GM23338 (cell line): ENCODE measurements around the gene GSDMA.

Experiments used
- EZH2 ChIP-seq: fragments of 200-600 bp; sonication (generic); IDR thresholded peaks from one replicate; pipeline ENCODE4 v1.8.0; 2017; ENCODE audit warnings: antibody characterized with exemption, mild to moderate bottlenecking, low read depth; ENCODE audit not compliant: unreplicated experiment
- EZH2phosphoT487 ChIP-seq: fragments of 200-600 bp; sonication (generic); IDR thresholded peaks from one replicate; pipeline ENCODE4 v1.8.1; 2018; ENCODE audit warnings: antibody characterized with exemption; ENCODE audit not compliant: unreplicated experiment
- JUNB ChIP-seq: IDR thresholded peaks from one replicate; pipeline ENCODE4 v1.6.1; 2016; ENCODE audit warnings: antibody characterized with exemption; ENCODE audit not compliant: unreplicated experiment
- NANOG ChIP-seq: IDR thresholded peaks from 2 replicates; pipeline ENCODE4 v1.6.1; 2016; ENCODE audit warnings: antibody characterized with exemption, borderline replicate concordance
- POLR2AphosphoS5 ChIP-seq: IDR thresholded peaks from 2 replicates; pipeline ENCODE4 v1.6.1; 2016; ENCODE audit warnings: antibody characterized with exemption, low read depth
- ZNF331 ChIP-seq: fragments of 250-450 bp; sonication (Bioruptor Pico); IDR thresholded peaks from 2 replicates; pipeline ENCODE4 v1.5.0; 2020; ENCODE audit warnings: low read depth, mild to moderate bottlenecking, moderate library complexity
- TF ChIP-seq, protein P1 (sequence below), 2 experiments: fragments of 200-600 bp in 1 of 2; sonication (generic) in 1 of 2; conservative IDR thresholded peaks; 2 replicates each; pipeline versions ENCODE4 v1.5.1 to v1.6.1; 2016 to 2017; ENCODE audit warnings: antibody characterized with exemption in 2 of 2, low read depth in 2 of 2, mild to moderate bottlenecking in 2 of 2, moderate library complexity in 1 of 2
- TF ChIP-seq, protein P2 (sequence below): fragments of 250-450 bp; sonication (Bioruptor Pico); IDR thresholded peaks from 2 replicates; pipeline ENCODE4 v1.5.0; 2020; ENCODE audit warnings: mild to moderate bottlenecking, moderate library complexity

DNA sequence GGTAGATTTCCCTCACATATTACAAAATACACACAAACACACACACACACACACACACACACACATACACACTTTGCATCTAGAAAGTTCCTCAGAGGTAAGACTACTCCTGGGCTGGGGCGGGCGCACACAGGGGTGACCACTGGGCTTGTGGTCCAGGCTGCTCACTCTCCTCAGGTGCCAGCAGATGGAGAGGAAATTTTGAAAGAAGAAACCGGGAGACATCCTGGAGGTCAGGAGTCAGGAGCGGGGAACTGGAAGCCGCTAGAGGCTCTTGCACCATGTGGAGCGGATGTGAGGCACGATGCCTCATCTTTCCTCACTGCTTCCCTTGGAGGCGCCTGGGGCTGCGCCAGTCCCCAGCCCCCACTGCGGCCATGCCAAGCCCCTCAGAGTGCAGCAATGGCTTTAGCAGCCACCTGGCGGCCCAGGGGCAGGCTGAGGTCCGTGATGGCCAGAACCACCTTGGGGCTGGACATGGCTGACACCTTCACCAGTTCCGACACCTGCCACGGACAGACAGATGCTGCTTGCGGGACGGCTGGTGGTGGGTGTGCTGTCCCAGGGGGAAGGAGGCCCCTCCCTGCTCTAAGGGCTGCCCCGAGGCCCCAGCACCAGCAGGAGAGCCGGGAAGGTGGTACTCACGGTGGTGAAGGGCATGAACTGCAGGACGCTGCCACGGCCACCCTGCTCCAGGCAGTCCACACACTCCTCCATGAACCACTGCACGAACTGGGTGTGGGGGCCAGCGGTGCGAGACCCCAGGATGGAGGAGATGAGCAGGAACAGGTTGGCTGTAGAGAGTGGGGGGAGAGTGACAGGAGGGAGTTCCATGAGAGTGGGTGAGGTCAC lies 56.6 kb downstream of the GSDMA start:
- TF ChIP-seq, protein P1, sequence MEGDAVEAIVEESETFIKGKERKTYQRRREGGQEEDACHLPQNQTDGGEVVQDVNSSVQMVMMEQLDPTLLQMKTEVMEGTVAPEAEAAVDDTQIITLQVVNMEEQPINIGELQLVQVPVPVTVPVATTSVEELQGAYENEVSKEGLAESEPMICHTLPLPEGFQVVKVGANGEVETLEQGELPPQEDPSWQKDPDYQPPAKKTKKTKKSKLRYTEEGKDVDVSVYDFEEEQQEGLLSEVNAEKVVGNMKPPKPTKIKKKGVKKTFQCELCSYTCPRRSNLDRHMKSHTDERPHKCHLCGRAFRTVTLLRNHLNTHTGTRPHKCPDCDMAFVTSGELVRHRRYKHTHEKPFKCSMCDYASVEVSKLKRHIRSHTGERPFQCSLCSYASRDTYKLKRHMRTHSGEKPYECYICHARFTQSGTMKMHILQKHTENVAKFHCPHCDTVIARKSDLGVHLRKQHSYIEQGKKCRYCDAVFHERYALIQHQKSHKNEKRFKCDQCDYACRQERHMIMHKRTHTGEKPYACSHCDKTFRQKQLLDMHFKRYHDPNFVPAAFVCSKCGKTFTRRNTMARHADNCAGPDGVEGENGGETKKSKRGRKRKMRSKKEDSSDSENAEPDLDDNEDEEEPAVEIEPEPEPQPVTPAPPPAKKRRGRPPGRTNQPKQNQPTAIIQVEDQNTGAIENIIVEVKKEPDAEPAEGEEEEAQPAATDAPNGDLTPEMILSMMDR (conservative IDR thresholded peaks at IDR 0.05; ENCODE audit: low read depth in 2 of 2) = no peak; a peak in 1 of 4 replicates
- TF ChIP-seq, protein P2, sequence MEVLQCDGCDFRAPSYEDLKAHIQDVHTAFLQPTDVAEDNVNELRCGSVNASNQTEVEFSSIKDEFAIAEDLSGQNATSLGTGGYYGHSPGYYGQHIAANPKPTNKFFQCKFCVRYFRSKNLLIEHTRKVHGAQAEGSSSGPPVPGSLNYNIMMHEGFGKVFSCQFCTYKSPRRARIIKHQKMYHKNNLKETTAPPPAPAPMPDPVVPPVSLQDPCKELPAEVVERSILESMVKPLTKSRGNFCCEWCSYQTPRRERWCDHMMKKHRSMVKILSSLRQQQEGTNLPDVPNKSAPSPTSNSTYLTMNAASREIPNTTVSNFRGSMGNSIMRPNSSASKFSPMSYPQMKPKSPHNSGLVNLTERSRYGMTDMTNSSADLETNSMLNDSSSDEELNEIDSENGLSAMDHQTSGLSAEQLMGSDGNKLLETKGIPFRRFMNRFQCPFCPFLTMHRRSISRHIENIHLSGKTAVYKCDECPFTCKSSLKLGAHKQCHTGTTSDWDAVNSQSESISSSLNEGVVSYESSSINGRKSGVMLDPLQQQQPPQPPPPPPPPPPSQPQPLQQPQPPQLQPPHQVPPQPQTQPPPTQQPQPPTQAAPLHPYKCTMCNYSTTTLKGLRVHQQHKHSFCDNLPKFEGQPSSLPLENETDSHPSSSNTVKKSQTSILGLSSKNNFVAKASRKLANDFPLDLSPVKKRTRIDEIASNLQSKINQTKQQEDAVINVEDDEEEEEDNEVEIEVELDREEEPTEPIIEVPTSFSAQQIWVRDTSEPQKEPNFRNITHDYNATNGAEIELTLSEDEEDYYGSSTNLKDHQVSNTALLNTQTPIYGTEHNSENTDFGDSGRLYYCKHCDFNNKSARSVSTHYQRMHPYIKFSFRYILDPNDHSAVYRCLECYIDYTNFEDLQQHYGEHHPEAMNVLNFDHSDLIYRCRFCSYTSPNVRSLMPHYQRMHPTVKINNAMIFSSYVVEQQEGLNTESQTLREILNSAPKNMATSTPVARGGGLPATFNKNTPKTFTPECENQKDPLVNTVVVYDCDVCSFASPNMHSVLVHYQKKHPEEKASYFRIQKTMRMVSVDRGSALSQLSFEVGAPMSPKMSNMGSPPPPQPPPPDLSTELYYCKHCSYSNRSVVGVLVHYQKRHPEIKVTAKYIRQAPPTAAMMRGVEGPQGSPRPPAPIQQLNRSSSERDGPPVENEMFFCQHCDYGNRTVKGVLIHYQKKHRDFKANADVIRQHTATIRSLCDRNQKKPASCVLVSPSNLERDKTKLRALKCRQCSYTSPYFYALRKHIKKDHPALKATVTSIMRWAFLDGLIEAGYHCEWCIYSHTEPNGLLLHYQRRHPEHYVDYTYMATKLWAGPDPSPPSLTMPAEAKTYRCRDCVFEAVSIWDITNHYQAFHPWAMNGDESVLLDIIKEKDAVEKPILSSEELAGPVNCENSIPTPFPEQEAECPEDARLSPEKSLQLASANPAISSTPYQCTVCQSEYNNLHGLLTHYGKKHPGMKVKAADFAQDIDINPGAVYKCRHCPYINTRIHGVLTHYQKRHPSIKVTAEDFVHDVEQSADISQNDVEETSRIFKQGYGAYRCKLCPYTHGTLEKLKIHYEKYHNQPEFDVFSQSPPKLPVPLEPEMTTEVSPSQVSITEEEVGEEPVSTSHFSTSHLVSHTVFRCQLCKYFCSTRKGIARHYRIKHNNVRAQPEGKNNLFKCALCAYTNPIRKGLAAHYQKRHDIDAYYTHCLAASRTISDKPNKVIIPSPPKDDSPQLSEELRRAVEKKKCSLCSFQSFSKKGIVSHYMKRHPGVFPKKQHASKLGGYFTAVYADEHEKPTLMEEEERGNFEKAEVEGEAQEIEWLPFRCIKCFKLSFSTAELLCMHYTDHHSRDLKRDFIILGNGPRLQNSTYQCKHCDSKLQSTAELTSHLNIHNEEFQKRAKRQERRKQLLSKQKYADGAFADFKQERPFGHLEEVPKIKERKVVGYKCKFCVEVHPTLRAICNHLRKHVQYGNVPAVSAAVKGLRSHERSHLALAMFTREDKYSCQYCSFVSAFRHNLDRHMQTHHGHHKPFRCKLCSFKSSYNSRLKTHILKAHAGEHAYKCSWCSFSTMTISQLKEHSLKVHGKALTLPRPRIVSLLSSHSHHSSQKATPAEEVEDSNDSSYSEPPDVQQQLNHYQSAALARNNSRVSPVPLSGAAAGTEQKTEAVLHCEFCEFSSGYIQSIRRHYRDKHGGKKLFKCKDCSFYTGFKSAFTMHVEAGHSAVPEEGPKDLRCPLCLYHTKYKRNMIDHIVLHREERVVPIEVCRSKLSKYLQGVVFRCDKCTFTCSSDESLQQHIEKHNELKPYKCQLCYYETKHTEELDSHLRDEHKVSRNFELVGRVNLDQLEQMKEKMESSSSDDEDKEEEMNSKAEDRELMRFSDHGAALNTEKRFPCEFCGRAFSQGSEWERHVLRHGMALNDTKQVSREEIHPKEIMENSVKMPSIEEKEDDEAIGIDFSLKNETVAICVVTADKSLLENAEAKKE (CRISPR knock-in tag) = no peak
- no peak for TF ChIP-seq EZH2
- no peak for TF ChIP-seq ZNF331
- TF ChIP-seq NANOG = no peak
- no peak for TF ChIP-seq EZH2phosphoT487
- no peak for TF ChIP-seq POLR2AphosphoS5
- TF ChIP-seq JUNB = no peak
